ENCODE measurements around the gene SUSD6.
"Not testable (repeated sequence)": the region's sequence is repeated elsewhere in the genome, so short reads cannot be mapped to it uniquely, and the experiment has no call there.

DNA sequence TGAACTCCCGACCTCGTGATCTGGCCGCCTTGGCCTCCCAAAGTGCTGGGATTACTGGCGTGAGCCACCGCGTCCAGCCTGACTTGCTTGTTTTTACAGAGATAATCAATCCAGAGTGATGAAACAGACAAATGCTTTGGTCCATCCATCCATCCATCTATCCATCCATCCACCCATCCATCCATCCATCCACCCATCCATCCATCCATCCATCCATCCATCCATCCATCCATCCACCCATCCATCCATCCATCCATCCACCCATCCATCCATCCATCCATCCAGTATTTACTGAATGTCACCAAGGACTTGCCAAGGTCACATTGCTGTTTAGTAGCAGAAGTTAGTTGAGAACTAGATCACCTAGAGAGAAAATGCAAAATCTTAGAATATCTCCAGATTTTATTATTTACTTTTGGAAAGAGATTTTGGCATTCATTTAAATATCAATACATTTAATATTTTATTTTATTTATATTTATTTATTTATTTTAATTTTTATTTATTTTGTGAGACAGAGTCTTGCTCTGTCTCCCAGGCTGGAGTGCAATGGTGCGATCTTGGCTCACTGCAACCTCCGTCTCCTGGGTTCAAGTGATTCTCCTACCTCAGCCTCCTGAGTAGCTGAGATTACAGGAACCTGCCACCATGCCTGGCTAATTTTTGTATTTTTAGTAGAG, 120.7 kb downstream of the SUSD6 start:
- not testable (repeated sequence) for TF ChIP-seq POLR2A, POLR2AphosphoS5 (IDR thresholded peaks at IDR 0.05; ENCODE audit: low read depth, low read length)

Measured in GM12891 (cell line).